Activated T-helper 1 cell treated with anti-CD3 and anti-CD28 coated beads, Interleukin-12 subunit alpha, Interleukin-12 subunit beta, Interleukin-2, Interleukin-4 antibody, amounts not matched to agents 30 ng/mL and 10 ng/mL and 1 ng/mL, durations not matched to agents 14 hours and 24 hours and 36 hours (primary cell): ENCODE data around the gene DMD. TPM values are rescaled to one million over a fixed set of nuclear protein-coding genes. Genes with fewer than 3 reads are reported as not detected.

Experiments
- DNase-seq: peaks from one replicate; pipeline ENCODE4 v3.0.0; 2021; ENCODE audit warnings: low spot score
- H3K27ac Mint-ChIP-seq: one replicate; pipeline ENCODE4 v1.8.0; 2021; ENCODE audit warnings: mild to moderate bottlenecking, mixed read lengths
- H3K27me3 Mint-ChIP-seq: one replicate; pipeline ENCODE4 v1.8.0; 2022; ENCODE audit warnings: mild to moderate bottlenecking, moderate library complexity, mixed read lengths; ENCODE audit not compliant: insufficient read depth
- H3K36me3 Mint-ChIP-seq: one replicate; pipeline ENCODE4 v1.8.0; 2021; ENCODE audit warnings: low read depth, mixed read lengths
- H3K4me1 Mint-ChIP-seq: one replicate; pipeline ENCODE4 v1.8.0; 2021; ENCODE audit warnings: low read depth, mixed read lengths
- H3K4me3 Mint-ChIP-seq: one replicate; pipeline ENCODE4 v1.8.0; 2021; ENCODE audit warnings: mild to moderate bottlenecking, moderate library complexity, mixed read lengths
- H3K9me3 Mint-ChIP-seq: one replicate; pipeline ENCODE4 v1.8.0; 2021; ENCODE audit warnings: mixed read lengths
- intact Hi-C: fragments of 100-400 bp; cut with micrococcal nuclease; formaldehyde crosslinking; loops from one replicate; pipeline ENCODE4 v1.15.1; 2024
- total RNA-seq: library from RNA; stranded (reverse); gene quantifications from 2 replicates; pipeline ENCODE4 v1.2.3, GENCODE V29; 2022

The DMD gene
- total RNA-seq, 1 donor from 2014 or later, result 12.8 TPM

- H3K27ac Mint-ChIP-seq, result peak overlapping the region; percentile 78
- DNase-seq, result no peak
- intact Hi-C loops, result loop anchor here (1.0 to 10.0 kb wide), 4 partner anchors 8 to 517 kb away; partner anchors contain the start of genes GK and TASL
Observed at GRCh38 chrX:31091819-31092218, 2119.5 kb downstream of the DMD start.

GRCh38 chrX:31074522-31074921 lies 2136.8 kb downstream of the DMD start:
- no peak for DNase-seq
- H3K27ac Mint-ChIP-seq, result no peak overlapping the region
- H3K9me3 Mint-ChIP-seq, result peaks cover 13% of the 10 kb centered on the region
- H3K27me3 Mint-ChIP-seq, result no peaks in the 10 kb centered on the region
- intact Hi-C loops, result loop anchor here (2.0 kb wide), 1 partner anchor 14 kb away; no protein-coding TSS in a partner anchor
- H3K36me3 Mint-ChIP-seq, result no peaks in the 10 kb centered on the region
- H3K4me3 Mint-ChIP-seq, result no peak overlapping the region
- peaks cover 12% of the 10 kb centered on the region for H3K4me1 Mint-ChIP-seq

More at GRCh38 chrX:31091819-31092218, 2119.5 kb downstream of the DMD start:
- Mint-ChIP-seq H3K4me3 (peak overlapping the region; percentile 41), H3K27me3 (peaks cover 2% of the 10 kb centered on the region), H3K9me3 (peaks cover 22% of the 10 kb centered on the region), H3K36me3 (peaks cover 7% of the 10 kb centered on the region), H3K4me1 (peaks cover 50% of the 10 kb centered on the region)

- H3K27me3 Mint-ChIP-seq, result no peaks in the 10 kb centered on the region
- no peak for DNase-seq
- H3K36me3 Mint-ChIP-seq, result no peaks in the 10 kb centered on the region
- H3K9me3 Mint-ChIP-seq, result peaks cover 13% of the 10 kb centered on the region
- H3K4me1 Mint-ChIP-seq, result peaks cover 28% of the 10 kb centered on the region
- intact Hi-C loops, result no loop called here
- H3K27ac Mint-ChIP-seq, result no peak within 1 kb of the TSS
- H3K4me3 Mint-ChIP-seq, result no peak within 1 kb of the TSS
Observed at GRCh38 chrX:31071725-31072124, 2139.6 kb downstream of the DMD start, which contains the start of gene FTHL17. Gene FTHL17 (minus strand): TSS chrX:31072041. CDS start chrX:31071953, 88 bp downstream.

- peaks cover 13% of the 10 kb centered on the region for H3K9me3 Mint-ChIP-seq
- H3K36me3 Mint-ChIP-seq, result no peaks in the 10 kb centered on the region
- no peak for DNase-seq
- H3K4me3 Mint-ChIP-seq, result no peak overlapping the region
- no peaks in the 10 kb centered on the region for H3K27me3 Mint-ChIP-seq
- no peak overlapping the region for H3K27ac Mint-ChIP-seq
- intact Hi-C loops, result no loop called here
- H3K4me1 Mint-ChIP-seq, result peaks cover 28% of the 10 kb centered on the region
Observed at GRCh38 chrX:31071262-31071661, 2140.1 kb downstream of the DMD start.

- intact Hi-C loops, result no loop called here
- Mint-ChIP-seq H3K4me3 (peak overlapping the region; percentile 11), H3K36me3 (no peaks in the 10 kb centered on the region), H3K4me1 (peaks cover 29% of the 10 kb centered on the region), H3K27me3 (no peaks in the 10 kb centered on the region), H3K9me3 (peaks cover 11% of the 10 kb centered on the region), H3K27ac (peak overlapping the region; percentile 83)
- peak; percentile 16 for DNase-seq
Observed at GRCh38 chrX:31070057-31070468, 2141.3 kb downstream of the DMD start.
